Ectodermal cell (in vitro differentiated cells): Measurements from ENCODE around the gene TBC1D21. TPM values are rescaled to one million over a fixed set of nuclear protein-coding genes. Genes with fewer than 3 reads are reported as not detected.

Source experiments
- H3K27ac ChIP-seq: 2 replicates; pipeline ENCODE4 v1.7.0; 2013; ENCODE audit warnings: mild to moderate bottlenecking, low read depth, low read length; ENCODE audit not compliant: insufficient read depth, poor library complexity, severe bottlenecking
- H3K27me3 ChIP-seq: 2 replicates; pipeline ENCODE4 v1.7.0; 2013; ENCODE audit warnings: mild to moderate bottlenecking, low read length; ENCODE audit not compliant: insufficient read depth, control insufficient read depth, poor library complexity, severe bottlenecking
- H3K36me3 ChIP-seq: one replicate; pipeline ENCODE4 v1.7.0; 2013; ENCODE audit warnings: low read length; ENCODE audit not compliant: control insufficient read depth, insufficient read depth
- H3K4me1 ChIP-seq: one replicate; pipeline ENCODE4 v1.7.0; 2013; ENCODE audit warnings: low read length; ENCODE audit not compliant: control insufficient read depth, insufficient read depth
- H3K4me3 ChIP-seq: 2 replicates; pipeline ENCODE4 v1.7.0; 2013; ENCODE audit warnings: low read depth, low read length, control low read depth; ENCODE audit not compliant: insufficient read depth
- H3K9me3 ChIP-seq: 2 replicates; pipeline ENCODE4 v1.7.0; 2013; ENCODE audit warnings: mild to moderate bottlenecking, low read length, moderate library complexity; ENCODE audit not compliant: control insufficient read depth
- WGBS, 2 experiments: methylation state at CpG; one replicate each; pipeline ENCODE4 v1.1.7; 2013; ENCODE audit warnings: missing lambda C conversion rate in 2 of 2; 5-methylcytosine and 5-hydroxymethylcytosine counted together
- polyA plus RNA-seq, 4 experiments: library from polyadenylated mRNA; stranded (reverse); fragments of 50-300 nt; gene quantifications; one replicate each; pipeline ENCODE4 v1.2.3, GENCODE V29; 2013

The TBC1D21 gene, protein sequence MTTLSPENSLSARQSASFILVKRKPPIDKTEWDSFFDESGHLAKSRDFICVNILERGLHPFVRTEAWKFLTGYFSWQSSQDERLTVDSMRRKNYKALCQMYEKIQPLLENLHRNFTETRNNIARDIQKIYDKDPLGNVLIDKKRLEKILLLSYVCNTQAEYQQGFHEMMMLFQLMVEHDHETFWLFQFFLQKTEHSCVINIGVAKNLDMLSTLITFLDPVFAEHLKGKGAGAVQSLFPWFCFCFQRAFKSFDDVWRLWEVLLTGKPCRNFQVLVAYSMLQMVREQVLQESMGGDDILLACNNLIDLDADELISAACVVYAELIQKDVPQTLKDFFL
- not detected for polyA plus RNA-seq (2013, experiment 1 of 4)
- polyA plus RNA-seq (2013, experiment 2 of 4): not detected
- not detected for polyA plus RNA-seq (2013, experiment 3 of 4)
- not detected for polyA plus RNA-seq (2013, experiment 4 of 4)

DNA sequence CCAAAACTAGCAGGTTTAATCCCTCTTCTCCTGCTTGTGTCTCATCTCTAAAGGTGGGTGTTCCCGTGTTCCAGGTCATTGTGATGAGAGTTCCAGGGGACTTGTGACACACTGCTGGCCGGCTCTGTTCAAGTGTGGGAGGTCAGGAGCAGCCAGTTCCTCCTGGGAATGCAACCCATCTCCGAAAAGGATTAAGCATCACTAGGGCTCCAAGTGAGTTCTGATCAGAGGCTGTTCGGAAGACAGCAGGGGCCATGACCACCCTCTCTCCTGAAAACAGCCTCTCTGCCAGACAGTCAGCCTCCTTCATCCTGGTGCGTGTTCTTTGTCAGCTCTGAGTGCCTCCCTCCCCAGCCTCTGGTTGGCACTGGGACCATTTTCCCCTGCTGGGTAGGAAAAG is at the start of gene TBC1D21:
Gene TBC1D21 (plus strand): TSS at position 109 of the 400 bp plus-strand sequence. CDS start 146 bp downstream, at position 255.
- Histone ChIP-seq H3K36me3 (no peaks in the 10 kb centered on the region), H3K4me3 (no peak within 1 kb of the TSS), H3K27me3 (no peaks in the 10 kb centered on the region), H3K9me3 (no peaks in the 10 kb centered on the region), H3K27ac (no peak within 1 kb of the TSS), H3K4me1 (no peaks in the 10 kb centered on the region)
- WGBS, 2 experiments: 81 to 86% methylated on average over 5 of the region's 5 CpGs

DNA sequence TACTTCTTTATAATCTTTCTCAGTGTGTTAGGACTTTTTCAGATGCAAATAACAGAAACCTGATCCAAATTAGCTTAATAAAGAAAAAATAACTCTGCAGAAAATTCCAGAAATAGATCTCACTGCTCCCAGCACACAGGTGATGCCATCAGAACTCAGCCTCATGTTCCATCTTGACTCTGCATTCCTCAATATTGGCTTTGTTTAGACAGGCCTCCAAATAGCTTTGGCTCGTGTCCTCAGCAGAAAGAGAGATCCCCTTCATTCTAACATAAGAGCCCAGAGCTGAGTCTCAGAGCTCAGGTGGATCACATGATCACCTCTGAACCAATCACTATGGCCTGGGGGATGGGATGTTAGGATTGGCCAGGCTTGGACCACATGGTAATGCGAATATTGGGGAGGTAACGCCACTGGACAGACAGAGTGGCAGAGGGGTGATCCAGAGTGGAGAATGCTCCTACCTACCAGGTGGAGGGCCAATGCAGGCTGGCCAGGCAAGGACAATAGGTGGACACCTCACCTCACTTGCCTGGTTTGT is 46.6 kb upstream of the TBC1D21 start:
- Histone ChIP-seq H3K9me3 (no peaks in the 10 kb centered on the region), H3K27ac (no peak overlapping the region), H3K36me3 (no peaks in the 10 kb centered on the region), H3K27me3 (no peaks in the 10 kb centered on the region), H3K4me1 (no peaks in the 10 kb centered on the region), H3K4me3 (no peak overlapping the region)
- 89 to 91% methylated on average over 3 of the region's 3 CpGs for WGBS, 2 experiments

DNA sequence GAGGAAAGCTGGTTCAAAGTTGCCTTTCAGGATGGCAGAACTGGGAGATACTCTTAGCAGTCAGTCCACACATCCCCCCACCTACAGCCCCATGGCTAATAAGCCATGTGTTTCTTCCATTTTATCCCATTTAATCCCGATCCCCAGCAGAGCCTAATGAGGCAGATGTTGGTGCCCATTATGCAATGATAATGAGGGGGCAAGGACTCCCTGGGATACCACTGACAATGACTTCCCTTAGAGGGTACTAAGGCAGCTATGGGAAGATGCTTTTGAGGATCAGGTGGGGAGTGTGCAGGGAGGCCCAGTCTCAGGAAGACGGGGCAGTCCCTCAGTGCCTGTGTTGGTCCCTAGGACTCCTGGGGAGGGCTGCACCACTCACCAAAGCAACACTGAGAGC is 43.8 kb upstream of the TBC1D21 start:
- Histone ChIP-seq H3K27ac (no peak overlapping the region), H3K4me1 (no peaks in the 10 kb centered on the region), H3K27me3 (no peaks in the 10 kb centered on the region), H3K4me3 (no peak overlapping the region), H3K36me3 (no peaks in the 10 kb centered on the region), H3K9me3 (no peaks in the 10 kb centered on the region)
- 68 to 82% methylated on average over 2 of the region's 2 CpGs for WGBS, 2 experiments

DNA sequence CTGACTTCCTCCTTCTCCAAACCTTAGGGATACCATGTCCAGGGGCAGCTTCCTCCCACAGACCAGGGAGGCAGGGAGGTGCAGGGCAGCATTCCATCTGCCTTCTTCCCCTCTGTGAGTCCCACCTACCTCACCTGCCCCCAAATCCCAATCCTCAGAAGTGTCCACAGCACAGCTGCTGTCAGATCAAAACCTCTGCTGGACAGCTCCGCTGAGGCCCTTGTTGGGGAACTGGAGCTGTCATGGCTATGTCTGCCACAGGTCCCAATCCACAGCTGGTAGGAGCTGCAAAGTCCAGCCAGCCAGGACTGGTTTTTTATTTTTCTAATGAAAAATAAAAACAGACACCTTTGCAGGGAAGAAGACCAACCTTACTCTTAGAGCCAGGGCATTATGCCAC is 40.7 kb upstream of the TBC1D21 start:
- Histone ChIP-seq H3K4me1 (no peaks in the 10 kb centered on the region), H3K27me3 (no peaks in the 10 kb centered on the region), H3K9me3 (no peaks in the 10 kb centered on the region), H3K27ac (no peak overlapping the region), H3K36me3 (no peaks in the 10 kb centered on the region), H3K4me3 (no peak overlapping the region)
- 50 to 66% methylated on average over 1 of the region's 1 CpG for WGBS, 2 experiments

DNA sequence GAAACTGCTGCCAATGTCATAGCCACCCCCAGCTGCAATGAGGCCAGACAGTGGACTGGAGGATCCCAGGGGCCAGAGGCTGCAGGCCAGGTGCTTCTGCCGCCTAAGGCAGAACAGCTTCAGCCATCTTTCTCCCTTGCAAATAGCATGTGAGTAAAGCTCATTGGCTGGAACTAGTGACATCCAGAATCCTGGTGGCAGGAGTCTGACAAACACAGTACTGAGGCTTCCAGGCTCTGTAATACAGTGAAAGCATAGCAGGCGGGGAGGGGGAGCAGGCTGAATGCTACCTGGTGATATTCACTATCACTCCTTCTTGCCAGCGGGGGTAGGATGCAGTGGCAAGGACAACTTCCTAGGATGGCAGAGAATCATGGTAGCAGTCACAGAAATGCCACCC is 36.5 kb upstream of the TBC1D21 start:
- Histone ChIP-seq H3K36me3 (no peaks in the 10 kb centered on the region), H3K4me3 (no peak overlapping the region), H3K27ac (no peak overlapping the region), H3K27me3 (no peaks in the 10 kb centered on the region), H3K4me1 (peaks cover 1% of the 10 kb centered on the region), H3K9me3 (no peaks in the 10 kb centered on the region)
- WGBS, 2 experiments: 90 to 92% methylated on average over 3 of the region's 3 CpGs

DNA sequence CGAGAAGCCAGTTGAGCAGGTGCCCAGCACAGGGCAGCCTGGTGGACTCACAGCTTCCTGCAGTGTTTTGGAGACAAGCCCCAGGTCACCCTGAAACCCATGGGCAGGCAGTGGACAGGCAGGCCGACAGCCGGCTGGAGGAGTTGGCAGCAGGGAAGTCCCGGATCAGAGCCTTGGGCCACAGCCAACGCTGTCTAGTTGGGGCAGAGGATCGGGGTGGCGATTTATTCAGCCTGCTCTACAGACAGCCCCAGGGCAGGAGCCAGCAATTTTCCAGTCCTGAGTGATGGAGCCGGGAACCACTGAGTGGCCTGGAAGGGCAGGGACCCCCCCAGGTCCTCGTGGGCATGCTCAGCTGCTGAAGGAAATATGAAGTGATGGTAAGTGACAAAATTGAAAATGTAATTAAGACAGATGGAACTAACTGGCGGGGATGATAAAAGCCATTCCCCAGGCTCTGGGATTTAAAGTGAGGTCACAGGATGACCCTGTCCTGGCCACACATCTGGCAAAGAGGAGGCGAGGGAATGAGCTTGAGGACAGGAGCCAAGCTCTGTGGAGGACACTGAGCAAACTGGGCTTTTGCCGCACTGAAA is 34.4 kb upstream of the TBC1D21 start:
- WGBS, 2 experiments: 89 to 92% methylated on average over 12 of the region's 12 CpGs
- Histone ChIP-seq H3K4me1 (peaks cover 9% of the 10 kb centered on the region), H3K9me3 (no peaks in the 10 kb centered on the region), H3K36me3 (no peaks in the 10 kb centered on the region), H3K4me3 (no peak overlapping the region), H3K27ac (no peak overlapping the region), H3K27me3 (no peaks in the 10 kb centered on the region)

DNA sequence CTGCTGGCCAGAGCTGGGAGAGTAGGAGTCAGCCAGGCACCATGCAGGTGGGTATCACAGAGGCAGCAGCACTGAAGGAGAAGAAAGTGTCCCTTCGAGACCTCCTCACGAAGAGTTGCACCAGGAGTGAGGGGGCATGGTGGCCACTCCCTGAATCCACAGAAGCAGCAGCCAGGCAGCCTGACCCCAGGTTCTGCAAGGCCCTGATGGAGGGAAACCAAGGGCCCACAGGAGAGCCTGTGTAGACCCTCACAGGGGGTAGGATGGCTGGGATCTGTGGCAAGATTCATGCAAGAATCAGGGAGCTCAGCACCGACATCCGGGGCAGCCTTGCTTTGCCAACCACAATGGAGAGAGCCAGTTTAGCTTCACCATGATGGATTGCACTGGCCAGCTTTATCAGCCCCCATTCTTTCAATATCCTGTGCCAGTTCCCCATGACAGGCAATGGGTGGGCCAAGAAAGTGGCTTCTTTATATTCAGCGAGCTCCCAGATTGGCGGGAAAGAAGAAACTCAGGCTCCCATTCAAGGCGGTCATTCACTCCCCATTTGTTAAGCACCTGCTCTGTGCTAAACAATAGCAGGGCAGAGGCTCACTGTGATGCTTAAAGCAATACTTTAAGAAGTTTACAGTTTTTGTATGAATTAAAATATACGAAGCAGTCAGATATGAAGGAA is 33.5 kb upstream of the TBC1D21 start:
- Histone ChIP-seq H3K4me1 (peaks cover 9% of the 10 kb centered on the region), H3K27me3 (no peaks in the 10 kb centered on the region), H3K36me3 (no peaks in the 10 kb centered on the region), H3K27ac (no peak overlapping the region), H3K4me3 (no peak overlapping the region), H3K9me3 (no peaks in the 10 kb centered on the region)
- 88 to 91% methylated on average over 8 of the region's 8 CpGs for WGBS, 2 experiments

DNA sequence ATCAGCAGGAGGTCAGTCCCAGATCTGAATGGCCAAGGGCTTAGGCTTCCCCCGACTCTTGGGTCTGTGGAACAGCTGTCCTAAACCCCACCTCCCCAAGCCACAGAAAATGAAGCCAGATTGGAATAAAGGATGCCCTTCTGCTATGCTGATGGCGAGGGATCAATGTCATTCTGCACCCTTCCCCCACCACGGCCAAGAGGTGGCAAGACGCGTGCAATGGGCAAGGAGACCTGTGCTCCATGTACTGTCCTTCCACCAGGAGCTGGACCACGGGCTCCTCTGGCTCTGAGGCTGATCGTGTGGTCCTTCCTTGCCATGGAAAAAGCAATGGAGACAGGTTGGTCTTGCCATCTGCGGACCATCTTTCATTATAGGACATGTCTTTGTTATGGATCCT is 32.6 kb upstream of the TBC1D21 start:
- Histone ChIP-seq H3K27me3 (no peaks in the 10 kb centered on the region), H3K4me3 (no peak overlapping the region), H3K9me3 (no peaks in the 10 kb centered on the region), H3K4me1 (peaks cover 9% of the 10 kb centered on the region), H3K27ac (no peak overlapping the region), H3K36me3 (no peaks in the 10 kb centered on the region)
- WGBS, 2 experiments: 94 to 96% methylated on average over 8 of the region's 8 CpGs

DNA sequence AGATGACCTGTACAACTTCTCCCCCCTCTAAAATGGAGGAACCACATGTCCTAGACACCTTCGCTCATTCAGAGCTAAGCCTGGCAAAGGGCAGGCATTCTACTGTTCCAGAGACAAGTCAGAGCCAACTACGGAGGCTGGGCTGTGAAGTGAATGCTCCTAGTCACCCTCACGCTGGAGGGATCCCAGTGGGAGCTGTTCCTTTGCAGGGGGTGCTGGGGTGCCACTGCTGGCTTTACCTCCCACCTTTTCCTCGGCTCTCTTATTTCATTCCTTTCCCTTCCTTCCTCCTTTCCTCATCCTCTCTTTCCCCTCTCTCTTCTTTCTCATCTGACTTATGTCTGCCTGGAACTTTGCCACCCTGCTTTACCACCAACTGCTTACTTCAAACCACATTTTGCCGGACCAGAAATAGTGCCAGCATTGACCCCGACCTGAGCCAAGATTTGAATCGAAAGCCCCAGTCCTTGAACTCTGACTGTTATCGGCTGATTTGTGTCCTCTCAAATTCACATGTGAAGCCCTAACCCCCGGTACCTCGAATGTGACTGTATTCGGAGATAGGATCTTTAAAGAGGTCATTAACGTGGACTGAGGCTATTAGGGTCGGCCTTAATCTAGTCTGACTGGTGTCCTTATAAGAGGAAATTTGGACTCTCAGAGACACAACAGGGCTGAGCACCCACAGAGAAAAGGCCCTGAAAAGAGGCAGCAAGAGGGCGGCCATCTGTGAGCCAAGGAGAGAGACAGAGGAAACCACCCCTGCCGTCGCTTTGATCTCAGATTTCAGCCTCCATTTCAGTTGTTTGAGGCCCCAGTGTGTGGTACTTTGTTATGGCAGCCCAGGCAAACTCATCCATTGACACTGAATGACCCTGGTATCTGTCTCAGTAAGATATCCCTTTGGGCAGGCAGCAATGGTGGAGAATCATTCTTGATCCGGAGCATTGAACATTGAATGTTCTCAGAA is 31.3 kb upstream of the TBC1D21 start:
- peaks cover 9% of the 10 kb centered on the region for H3K4me1 ChIP-seq
- H3K36me3 ChIP-seq: no peaks in the 10 kb centered on the region
- no peaks in the 10 kb centered on the region for H3K27me3 ChIP-seq
- no peaks in the 10 kb centered on the region for H3K9me3 ChIP-seq
- WGBS, 2 experiments: 67 to 68% methylated on average over 17 of the region's 17 CpGs
- H3K27ac ChIP-seq: no peak overlapping the region
- H3K4me3 ChIP-seq: no peak overlapping the region
